GM12878 (cell line): Measurements from ENCODE around the gene C8G. TPM values are rescaled to one million over a fixed set of nuclear protein-coding genes. Genes with fewer than 3 reads are reported as not detected.

Experiments
- ATAC-seq: fragments of 200-7000 bp; cut with Tn5 transposase; 3 replicates; pipeline ENCODE4 v1.9.1; 2020; ENCODE audit warnings: mild to moderate bottlenecking, moderate library complexity
- BruUV-seq: library from RNA; stranded (reverse); fragments of 400-500 nt; replicated peaks from 2 replicates; lab custom pipeline; 2021; lab: Mats Ljungman, UMichigan
- CTCF ChIA-PET: fragments of 300-600 bp; sonication (Branson Sonifier 250); formaldehyde crosslinking; extraction: SDS; loops from one replicate; lab custom pipeline; 2021; ENCODE audit warnings: inconsistent platforms; lab: Yijun Ruan, JAX
- POLR2A ChIA-PET: fragments of 350-600 bp; formaldehyde crosslinking; extraction: SDS; loops from one replicate; lab custom pipeline; 2021; ENCODE audit warnings: inconsistent platforms; lab: Charles Lee
- RAD21 ChIA-PET: fragments of 300-600 bp; sonication (Branson Sonifier 250); formaldehyde crosslinking; loops from one replicate; lab custom pipeline; 2023; ENCODE audit warnings: antibody characterized with exemption; ENCODE audit not compliant: unreplicated experiment; lab: Charles Lee
- SMC1A ChIA-PET: fragments of 300-600 bp; sonication (Branson Sonifier 250); formaldehyde crosslinking; loops from one replicate; lab custom pipeline; 2023; ENCODE audit not compliant: unreplicated experiment, uncharacterized antibody; lab: Charles Lee
- DNase-seq: peaks from one replicate; pipeline ENCODE4 v3.0.0-alpha.2; 2011; ENCODE audit warnings: low read depth, low spot score
- FAIRE-seq: peaks from 3 replicates; lab custom pipeline; 2011; peaks lifted over from hg19 to GRCh38; lab: Jason Lieb, UNC
- H2AFZ ChIP-seq: 2 replicates; pipeline ENCODE4 v1.6.0; 2011; ENCODE audit warnings: low read depth, low read length, control low read depth; ENCODE audit not compliant: control insufficient read depth
- H3K27ac ChIP-seq: 2 replicates; pipeline ENCODE4 v1.5.1; 2011; ENCODE audit warnings: control low read depth; ENCODE audit not compliant: control insufficient read depth, insufficient read depth
- H3K27me3 ChIP-seq, 2 experiments: replicated peaks in 1 of 2; 2 replicates each; pipeline versions ENCODE4 v1.6.0 to v1.6.1; 2011; ENCODE audit warnings: low read length in 1 of 2; ENCODE audit not compliant: control insufficient read depth in 2 of 2, insufficient read depth in 2 of 2
- H3K36me3 ChIP-seq, 2 experiments: 2 replicates each; pipeline ENCODE4 v1.5.1; 2011; ENCODE audit warnings: low read length in 1 of 2; ENCODE audit not compliant: control insufficient read depth in 2 of 2, insufficient read depth in 2 of 2
- H3K4me1 ChIP-seq: 2 replicates; pipeline ENCODE4 v1.6.1; 2011; ENCODE audit warnings: mild to moderate bottlenecking, low read length, moderate library complexity, mixed read lengths; ENCODE audit not compliant: control insufficient read depth, insufficient read depth
- H3K4me2 ChIP-seq: 2 replicates; pipeline ENCODE4 v1.6.0; 2011; ENCODE audit warnings: control low read depth; ENCODE audit not compliant: control insufficient read depth, insufficient read depth
- H3K4me3 ChIP-seq: fragments of 200-600 bp; sonication (generic); 2 replicates; pipeline ENCODE4 v1.5.1; 2016
- H3K79me2 ChIP-seq: 2 replicates; pipeline ENCODE4 v1.6.0; 2011; ENCODE audit warnings: low read length; ENCODE audit not compliant: control insufficient read depth, insufficient read depth
- H3K9ac ChIP-seq: 2 replicates; pipeline ENCODE4 v1.8.0; 2011; ENCODE audit warnings: low read length, control low read depth, mixed read lengths; ENCODE audit not compliant: control insufficient read depth, insufficient read depth
- H3K9me3 ChIP-seq: replicated peaks from 3 replicates; pipeline ENCODE4 v1.5.1; 2011; ENCODE audit warnings: mild to moderate bottlenecking, low read length; ENCODE audit not compliant: control insufficient read depth, insufficient read depth
- H4K20me1 ChIP-seq: 2 replicates; pipeline ENCODE4 v1.6.0; 2011; ENCODE audit not compliant: control insufficient read depth, insufficient read depth
- BACH1 ChIP-seq: fragments of 450-650 bp; IDR thresholded peaks from 2 replicates; pipeline ENCODE4 v1.6.1; 2017; ENCODE audit warnings: mild to moderate bottlenecking, borderline replicate concordance
- BHLHE40 ChIP-seq, 2 experiments: fragments of 450-650 bp in 1 of 2; IDR thresholded peaks; 2 replicates each; pipeline ENCODE4 v1.6.1; 2011 to 2017; ENCODE audit warnings: low read depth in 2 of 2, borderline replicate concordance in 1 of 2, improper control_type of control experiment in 1 of 2, low read length in 1 of 2, mild to moderate bottlenecking in 1 of 2
- CEBPZ ChIP-seq: fragments of 150-350 bp; IDR thresholded peaks from 2 replicates; pipeline ENCODE4 v1.6.1; 2016; ENCODE audit warnings: low read depth, low read length
- E2F8 ChIP-seq: fragments of 450-650 bp; IDR thresholded peaks from 2 replicates; pipeline ENCODE4 v1.6.1; 2018; ENCODE audit warnings: mild to moderate bottlenecking, low read depth, moderate library complexity; ENCODE audit not compliant: partially characterized antibody
- NFXL1 ChIP-seq: fragments of 450-650 bp; IDR thresholded peaks from 2 replicates; pipeline ENCODE4 v1.6.1; 2017; ENCODE audit warnings: antibody characterized with exemption, mild to moderate bottlenecking, borderline replicate concordance
- NFYB ChIP-seq: IDR thresholded peaks from 2 replicates; pipeline ENCODE4 v1.6.1; 2011; ENCODE audit warnings: low read depth, mild to moderate bottlenecking, low read length, improper control_type of control experiment, moderate library complexity; ENCODE audit not compliant: insufficient read depth
- TCF7 ChIP-seq: IDR thresholded peaks from 2 replicates; pipeline ENCODE4 v1.6.1; 2014; ENCODE audit warnings: antibody characterized with exemption, borderline replicate concordance
- ZBTB40 ChIP-seq: fragments of 450-650 bp; IDR thresholded peaks from 2 replicates; pipeline ENCODE4 v1.6.1; 2016; ENCODE audit warnings: mild to moderate bottlenecking, moderate library complexity, borderline replicate concordance
- ZNF622 ChIP-seq: fragments of 450-650 bp; IDR thresholded peaks from 2 replicates; pipeline ENCODE4 v1.6.1; 2017; ENCODE audit warnings: mild to moderate bottlenecking, inconsistent platforms
- WGBS: methylation state at CpG from one replicate; pipeline ENCODE4 v1.1.6; 2016; ENCODE audit warnings: low lambda C conversion rate; ENCODE audit not compliant: insufficient replicate concordance, insufficient coverage; ENCODE audit errors: missing lambda C conversion rate; 5-methylcytosine and 5-hydroxymethylcytosine counted together
- in situ Hi-C: fragments of 300-500 bp; cut with MboI; formaldehyde crosslinking; loops from 9 replicates; pipeline ENCODE4 v1.14.3; 2018; ENCODE audit warnings: mixed read lengths
- intact Hi-C: fragments of 100-400 bp; cut with micrococcal nuclease; formaldehyde crosslinking; loops from one replicate; pipeline ENCODE4 v1.14.2; 2022; ENCODE audit not compliant: unreplicated experiment
- polyA plus RNA-seq, 11 experiments: library from polyadenylated mRNA; depleted of rRNA in 4 of 11; unstranded in 6 of 11; stranded (reverse) in 5 of 11; fragments of >200 nt; fragmentation: Nextera tagmentation in 4 of 11; fragmentation: Illumina TruSeq in 1 of 11; extraction: Ambion mirVana in 4 of 11; extraction: Trizol in 1 of 11; gene quantifications; 1 replicate in 1 of 11; 2 replicates in 10 of 11; pipeline versions ENCODE4 v1.2.1 to v1.2.3, GENCODE V29; 2011 to 2016; ENCODE audit warnings: inconsistent platforms in 2 of 11, missing spikeins in 2 of 11, low read depth in 1 of 11
- total RNA-seq, 4 experiments: library from RNA; depleted of rRNA in 3 of 4; stranded (reverse); fragments of >200 nt in 3 of 4; fragmentation: Illumina TruSeq in 1 of 4; extraction: Trizol in 1 of 4; gene quantifications; 2 replicates each; pipeline versions ENCODE4 v1.2.1 to v1.2.3, GENCODE V29; 2013 to 2021
- TF ChIP-seq, protein P1 (sequence below): fragments of 450-650 bp; IDR thresholded peaks from 2 replicates; pipeline ENCODE4 v1.6.1; 2014; ENCODE audit warnings: mild to moderate bottlenecking

C8G gene
- total and polyA plus RNA-seq, 10 of the 15 experiments (the other 5 are each of a cell fraction or from before 2014, with no cell fraction given) = 0.26 to 0.69 (median 0.50) TPM; not detected in 7

DNA sequence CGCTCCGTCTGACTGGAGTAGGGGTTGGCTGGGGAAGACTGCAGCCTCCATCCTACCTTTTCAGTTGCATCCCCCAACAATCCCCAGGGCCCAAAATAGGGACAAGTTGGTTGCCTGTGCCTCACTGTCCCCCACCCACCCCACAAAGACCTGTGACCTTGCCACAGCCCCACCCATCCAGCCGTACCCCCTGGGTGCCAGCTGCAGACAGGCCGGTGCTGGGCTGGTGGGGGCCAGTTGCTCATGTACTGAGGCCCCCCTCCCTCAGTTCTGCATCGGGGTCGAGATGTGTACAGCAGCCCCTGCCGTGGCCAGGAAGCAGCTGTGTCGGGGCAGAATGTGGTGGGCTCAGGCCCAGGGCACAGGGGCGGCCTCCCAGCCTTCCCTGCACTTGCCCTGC is 38.1 kb downstream of the C8G start (continued):
- TF ChIP-seq E2F8 = no peak
- no peak for TF ChIP-seq BACH1
- TF ChIP-seq ZBTB40 = no peak

DNA sequence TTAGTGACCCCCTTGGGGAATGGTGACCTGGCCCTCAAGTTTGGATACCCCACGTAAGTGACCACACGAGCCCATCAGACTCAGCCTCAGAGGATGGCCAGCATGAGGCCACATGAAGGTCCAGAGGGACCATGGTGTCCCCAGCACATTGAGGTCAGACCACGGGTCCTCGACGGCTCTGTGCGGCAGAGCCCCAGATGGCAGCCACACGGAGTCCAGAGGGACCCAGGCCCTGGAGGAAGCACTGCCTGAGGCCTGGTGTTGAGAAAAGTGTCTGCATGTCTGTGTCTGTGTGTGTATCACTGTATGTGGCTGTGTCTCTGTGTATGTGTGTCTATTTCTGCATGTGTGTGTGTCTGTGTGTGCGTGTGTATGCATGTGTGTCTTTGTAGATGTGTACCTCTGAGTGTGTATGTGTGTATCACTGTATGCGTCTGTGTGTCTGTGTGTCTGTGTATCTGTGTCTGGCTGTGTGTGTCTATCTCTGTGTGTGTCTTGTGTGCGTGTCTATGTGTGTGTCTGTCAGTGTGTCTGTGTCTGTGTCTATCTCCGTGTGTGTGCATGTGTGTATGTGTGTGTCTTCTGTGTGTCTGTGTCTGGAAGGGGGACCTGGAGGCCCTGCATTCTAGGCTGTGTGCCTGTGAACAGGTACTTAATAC is 38.7 kb downstream of the C8G start:
- ChIA-PET RAD21 (no interaction called here), SMC1A (no interaction called here), POLR2A (no interaction called here), CTCF (no interaction called here)
- DNase-seq (no peak), ATAC-seq (no peak), FAIRE-seq (no peak)
- intact Hi-C loops = no loop called here
- no peak overlapping the region for H3K9ac ChIP-seq
- BruUV-seq = no TSS peak
- in situ Hi-C loops = no loop called here
- no peaks in the 10 kb centered on the region for H3K36me3 ChIP-seq
- no peaks in the 10 kb centered on the region for H3K9me3 ChIP-seq
- WGBS = 26% methylated on average over 11 of the region's 11 CpGs
- peaks cover 5 to 6% of the 10 kb centered on the region in 2 experiments for H3K27me3 ChIP-seq
- H3K4me2 ChIP-seq = no peak overlapping the region
- H3K27ac ChIP-seq = no peak overlapping the region
- H3K79me2 ChIP-seq = no peaks in the 10 kb centered on the region
- no peaks in the 10 kb centered on the region for H3K4me1 ChIP-seq
- H3K4me3 ChIP-seq = no peak overlapping the region
- peaks cover 3% of the 10 kb centered on the region; the same call in 1 of the 2 replicates for H4K20me1 ChIP-seq
- no peak overlapping the region for H2AFZ ChIP-seq
- TF ChIP-seq NFXL1 = no peak
- no peak for TF ChIP-seq NFYB
- TF ChIP-seq BHLHE40 (IDR thresholded peaks at IDR 0.05; ENCODE audit: borderline replicate concordance in 1 of 2, low read depth in 2 of 2, low read length in 1 of 2) = no peak
- no peak for TF ChIP-seq TCF7
- TF ChIP-seq, protein P1, sequence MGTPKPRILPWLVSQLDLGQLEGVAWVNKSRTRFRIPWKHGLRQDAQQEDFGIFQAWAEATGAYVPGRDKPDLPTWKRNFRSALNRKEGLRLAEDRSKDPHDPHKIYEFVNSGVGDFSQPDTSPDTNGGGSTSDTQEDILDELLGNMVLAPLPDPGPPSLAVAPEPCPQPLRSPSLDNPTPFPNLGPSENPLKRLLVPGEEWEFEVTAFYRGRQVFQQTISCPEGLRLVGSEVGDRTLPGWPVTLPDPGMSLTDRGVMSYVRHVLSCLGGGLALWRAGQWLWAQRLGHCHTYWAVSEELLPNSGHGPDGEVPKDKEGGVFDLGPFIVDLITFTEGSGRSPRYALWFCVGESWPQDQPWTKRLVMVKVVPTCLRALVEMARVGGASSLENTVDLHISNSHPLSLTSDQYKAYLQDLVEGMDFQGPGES = no peak
- TF ChIP-seq ZNF622 = no peak
- TF ChIP-seq CEBPZ = no peak
